ENCODE data around the gene GPR65. TPM values are rescaled to one million over a fixed set of nuclear protein-coding genes. Genes with fewer than 3 reads are reported as not detected.

The GPR65 gene
- 2.7 TPM for total RNA-seq

GRCh38 chr14:88005050-88005481 lies at the start of gene GPR65:
GPR65 (plus strand) TSS chr14:88005135; CDS start chr14:88010848, 5,713 bp downstream.
- ATAC-seq (peak; percentile 75), DNase-seq (ENCODE audit: low spot score) (no peak)
- intact Hi-C loops (cut with DNase I), result no loop called here

- intact Hi-C loops (cut with DNase I), result no loop called here
These were observed 49.4 kb upstream of the GPR65 start for GRCh38 chr14:87955501-87955900.

GRCh38 chr14:87960013-87960787 lies 44.7 kb upstream of the GPR65 start:
- no peak for DNase-seq (ENCODE audit: low spot score)
- intact Hi-C loops (cut with DNase I), result loop anchor here (5.0 kb wide), 1 partner anchor 663 kb away; no protein-coding TSS in a partner anchor
- ATAC-seq, result no peak

More at GRCh38 chr14:87955501-87955900, 49.4 kb upstream of the GPR65 start:
- DNase-seq (ENCODE audit: low spot score), result no peak
- no peak for ATAC-seq

GRCh38 chr14:87961246-87961645 lies 43.7 kb upstream of the GPR65 start:
- DNase-seq (ENCODE audit: low spot score) (no peak), ATAC-seq (no peak)
- intact Hi-C loops (cut with DNase I), result loop anchor here (5.0 kb wide), 1 partner anchor 664 kb away; no protein-coding TSS in a partner anchor

GRCh38 chr14:87966816-87967215 lies 38.1 kb upstream of the GPR65 start:
- DNase-seq (ENCODE audit: low spot score) (no peak), ATAC-seq (no peak)
- intact Hi-C loops (cut with DNase I), result no loop called here

GRCh38 chr14:87967496-87967895 lies 37.4 kb upstream of the GPR65 start:
- ATAC-seq (no peak), DNase-seq (ENCODE audit: low spot score) (no peak)
- intact Hi-C loops (cut with DNase I), result no loop called here

GRCh38 chr14:87971010-87971409 lies 33.9 kb upstream of the GPR65 start:
- ATAC-seq (no peak), DNase-seq (ENCODE audit: low spot score) (no peak)
- intact Hi-C loops (cut with DNase I), result no loop called here

- intact Hi-C loops (cut with DNase I), result no loop called here
These were observed 29.3 kb upstream of the GPR65 start for GRCh38 chr14:87975636-87976035.

GRCh38 chr14:87979689-87980088 lies 25.2 kb upstream of the GPR65 start:
- no peak for ATAC-seq
- DNase-seq (ENCODE audit: low spot score), result no peak
- intact Hi-C loops (cut with DNase I), result no loop called here

More at GRCh38 chr14:87975636-87976035, 29.3 kb upstream of the GPR65 start:
- DNase-seq (ENCODE audit: low spot score) (no peak), ATAC-seq (no peak)

- DNase-seq (ENCODE audit: low spot score) (no peak), ATAC-seq (no peak)
- intact Hi-C loops (cut with DNase I), result no loop called here
These were observed 15.5 kb upstream of the GPR65 start for GRCh38 chr14:87989221-87989955.

- ATAC-seq (no peak), DNase-seq (ENCODE audit: low spot score) (no peak)
- intact Hi-C loops (cut with DNase I), result no loop called here
These were observed 15.0 kb upstream of the GPR65 start for GRCh38 chr14:87989956-87990299.

GRCh38 chr14:87990682-87991081 lies 14.3 kb upstream of the GPR65 start:
- no peak for DNase-seq (ENCODE audit: low spot score)
- intact Hi-C loops (cut with DNase I), result no loop called here
- no peak for ATAC-seq

- intact Hi-C loops (cut with DNase I), result no loop called here
- peak; percentile 38 for ATAC-seq
- DNase-seq (ENCODE audit: low spot score), result no peak
These were observed 12.6 kb upstream of the GPR65 start for GRCh38 chr14:87992346-87992717.

GRCh38 chr14:87992718-87993628 lies 12.0 kb upstream of the GPR65 start, which contains the start of gene GALC:
GALC (minus strand) TSS chr14:87993182; CDS start chr14:87993164, 18 bp downstream.
- peak; percentile 97 for ATAC-seq
- intact Hi-C loops (cut with DNase I), result no loop called here
- peak; percentile 97 for DNase-seq (ENCODE audit: low spot score)

GRCh38 chr14:87994974-87995373 lies 10.0 kb upstream of the GPR65 start:
- intact Hi-C loops (cut with DNase I), result no loop called here
- no peak for ATAC-seq
- DNase-seq (ENCODE audit: low spot score), result no peak

- DNase-seq (ENCODE audit: low spot score) (no peak), ATAC-seq (no peak)
- intact Hi-C loops (cut with DNase I), result no loop called here
These were observed 9.2 kb upstream of the GPR65 start for GRCh38 chr14:87995500-87996290.

GRCh38 chr14:87996291-87996592 lies 8.7 kb upstream of the GPR65 start:
- no peak for DNase-seq (ENCODE audit: low spot score)
- intact Hi-C loops (cut with DNase I), result no loop called here

GRCh38 chr14:87998482-87998881 lies 6.5 kb upstream of the GPR65 start:
- intact Hi-C loops (cut with DNase I), result no loop called here
- ATAC-seq (no peak), DNase-seq (ENCODE audit: low spot score) (no peak)

More at GRCh38 chr14:87996291-87996592, 8.7 kb upstream of the GPR65 start:
- no peak for ATAC-seq

GRCh38 chr14:87999277-87999676 lies 5.7 kb upstream of the GPR65 start:
- ATAC-seq, result peak; percentile 62
- no peak for DNase-seq (ENCODE audit: low spot score)
- intact Hi-C loops (cut with DNase I), result no loop called here
